ENCODE results near the gene GATD1.

DNA sequence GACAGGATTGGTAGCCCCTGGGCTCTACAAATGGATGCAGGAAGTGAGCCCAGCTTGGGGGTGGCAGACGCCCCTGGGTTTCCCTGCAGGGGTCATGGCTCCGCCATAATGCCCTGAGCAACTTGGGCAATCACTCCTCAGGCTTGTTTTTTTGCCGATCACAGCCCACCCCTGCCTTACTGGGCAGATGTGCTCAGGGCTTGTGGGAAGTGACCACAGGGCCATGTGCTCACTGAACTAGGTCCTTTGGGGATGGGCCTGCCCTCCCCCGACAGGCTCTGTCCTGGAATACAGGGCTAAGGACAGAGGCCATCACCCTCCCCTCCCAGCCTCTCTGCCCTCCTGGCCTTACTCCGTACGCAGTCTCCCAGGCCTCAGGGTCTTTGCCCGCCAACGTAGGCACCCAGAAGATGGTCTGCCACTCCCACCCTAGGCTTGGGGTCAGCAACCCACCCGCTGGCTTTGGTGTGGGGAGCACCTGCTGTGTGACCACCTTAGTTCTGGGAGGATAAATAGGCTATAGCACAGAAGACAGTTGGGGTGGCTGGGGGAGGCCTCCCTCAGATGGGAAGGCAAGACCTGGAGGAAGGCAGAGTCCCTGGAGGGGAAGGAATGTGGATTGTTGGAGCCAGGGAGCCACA lies 36.3 kb upstream of the GATD1 start:
- TF ChIP-seq CTCF (IDR thresholded peaks at IDR 0.05) (no peak), POLR2A (IDR thresholded peaks at IDR 0.05) (no peak)

Measured in body of pancreas (tissue), 4 donors.